IPS-18c (cell line): ENCODE measurements around the gene GAN.

Experiments
- H3K4me3 ChIP-seq: 2 replicates; pipeline ENCODE4 v1.7.0; 2013; ENCODE audit warnings: low read depth, mild to moderate bottlenecking, low read length, moderate library complexity; ENCODE audit not compliant: insufficient read depth
- H3K9me3 ChIP-seq: one replicate; pipeline ENCODE4 v1.6.1; 2013; ENCODE audit warnings: mild to moderate bottlenecking, low read length, moderate library complexity; ENCODE audit not compliant: control insufficient read depth, insufficient read depth

The GAN gene

GRCh38 chr16:81376880-81377279, 62.1 kb downstream of the GAN start:
- Histone ChIP-seq H3K4me3 (no peak overlapping the region), H3K9me3 (no peaks in the 10 kb centered on the region)

- H3K4me3 ChIP-seq = no peak overlapping the region
- H3K9me3 ChIP-seq = no peaks in the 10 kb centered on the region
These were observed 63.3 kb downstream of the GAN start for GRCh38 chr16:81378049-81378448.

GRCh38 chr16:81380932-81381331, 66.2 kb downstream of the GAN start:
- Histone ChIP-seq H3K9me3 (no peaks in the 10 kb centered on the region), H3K4me3 (no peak overlapping the region)

- Histone ChIP-seq H3K4me3 (no peak overlapping the region), H3K9me3 (no peaks in the 10 kb centered on the region)
These were observed 69.2 kb downstream of the GAN start for GRCh38 chr16:81384006-81384405.

GRCh38 chr16:81385031-81385756, 70.4 kb downstream of the GAN start:
- H3K4me3 ChIP-seq = no peak overlapping the region
- no peaks in the 10 kb centered on the region for H3K9me3 ChIP-seq

GRCh38 chr16:81388357-81388756, 73.6 kb downstream of the GAN start:
- Histone ChIP-seq H3K9me3 (no peaks in the 10 kb centered on the region), H3K4me3 (no peak overlapping the region)

- Histone ChIP-seq H3K4me3 (no peak overlapping the region), H3K9me3 (no peaks in the 10 kb centered on the region)
These were observed 76.1 kb downstream of the GAN start for GRCh38 chr16:81390840-81391239.

- Histone ChIP-seq H3K9me3 (no peaks in the 10 kb centered on the region), H3K4me3 (no peak overlapping the region)
These were observed 77.2 kb downstream of the GAN start for GRCh38 chr16:81392011-81392410.

GRCh38 chr16:81394416-81394815, 79.7 kb downstream of the GAN start:
- Histone ChIP-seq H3K9me3 (no peaks in the 10 kb centered on the region), H3K4me3 (no peak overlapping the region)

- no peaks in the 10 kb centered on the region for H3K9me3 ChIP-seq
These were observed 80.3 kb downstream of the GAN start for GRCh38 chr16:81394966-81395655.

GRCh38 chr16:81397058-81397878, 82.5 kb downstream of the GAN start:
- Histone ChIP-seq H3K9me3 (no peaks in the 10 kb centered on the region), H3K4me3 (no peak overlapping the region)

More at GRCh38 chr16:81394966-81395655, 80.3 kb downstream of the GAN start:
- H3K4me3 ChIP-seq = no peak overlapping the region

- H3K9me3 ChIP-seq = no peaks in the 10 kb centered on the region
These were observed 83.2 kb downstream of the GAN start for GRCh38 chr16:81397879-81398520.

GRCh38 chr16:81399909-81400308, 85.1 kb downstream of the GAN start:
- Histone ChIP-seq H3K9me3 (no peaks in the 10 kb centered on the region), H3K4me3 (no peak overlapping the region)

More at GRCh38 chr16:81397879-81398520, 83.2 kb downstream of the GAN start:
- H3K4me3 ChIP-seq = no peak overlapping the region

- no peak overlapping the region for H3K4me3 ChIP-seq
- H3K9me3 ChIP-seq = no peaks in the 10 kb centered on the region
These were observed 86.5 kb downstream of the GAN start for GRCh38 chr16:81401035-81401950.

GRCh38 chr16:81403208-81403600, 88.4 kb downstream of the GAN start:
- no peak overlapping the region for H3K4me3 ChIP-seq
- H3K9me3 ChIP-seq = no peaks in the 10 kb centered on the region

- H3K4me3 ChIP-seq = peak overlapping the region; percentile 16; the same call in 1 of the 2 replicates
- no peaks in the 10 kb centered on the region for H3K9me3 ChIP-seq
These were observed 89.0 kb downstream of the GAN start for GRCh38 chr16:81403601-81404391.
